ENCODE data around the gene NCOA1.
"Not testable (repeated sequence)": the region's sequence is repeated elsewhere in the genome, so short reads cannot be mapped to it uniquely, and the experiment has no call there.

Gene NCOA1

DNA sequence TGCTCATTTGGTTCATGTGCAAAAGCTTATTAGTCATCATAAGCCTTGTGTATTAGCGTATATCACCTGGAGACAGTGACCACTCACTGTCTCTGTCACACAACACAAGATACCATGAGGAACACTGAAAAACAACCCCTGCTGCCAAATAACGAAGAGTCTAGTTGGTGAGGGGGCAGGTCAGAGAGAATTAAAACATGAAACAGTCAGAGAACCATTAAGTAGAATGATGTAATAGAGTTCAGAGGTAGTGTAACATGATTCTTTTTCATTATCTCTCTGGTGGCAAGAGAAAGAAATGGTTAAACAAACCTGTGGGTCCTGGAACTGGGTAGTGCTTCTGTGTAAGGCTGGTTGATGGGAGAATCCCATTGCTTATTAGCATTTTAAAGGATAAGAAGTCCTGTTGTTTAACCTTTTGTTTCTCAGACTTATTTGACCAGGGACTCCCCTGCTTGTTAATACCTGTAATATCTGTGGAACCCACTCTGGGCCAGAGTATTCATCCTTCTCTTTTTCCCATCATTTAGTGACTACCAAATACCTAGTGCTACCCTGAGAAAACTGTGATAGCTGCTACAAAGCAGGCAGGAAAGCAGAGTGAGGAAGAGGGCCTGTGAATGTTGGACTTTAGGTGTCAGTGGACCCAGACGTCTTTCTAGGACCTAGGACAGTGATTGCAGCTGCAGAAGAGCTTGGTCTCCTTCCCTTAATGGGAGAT, 264.1 kb downstream of the NCOA1 start:
- no peak for DNase-seq

DNA sequence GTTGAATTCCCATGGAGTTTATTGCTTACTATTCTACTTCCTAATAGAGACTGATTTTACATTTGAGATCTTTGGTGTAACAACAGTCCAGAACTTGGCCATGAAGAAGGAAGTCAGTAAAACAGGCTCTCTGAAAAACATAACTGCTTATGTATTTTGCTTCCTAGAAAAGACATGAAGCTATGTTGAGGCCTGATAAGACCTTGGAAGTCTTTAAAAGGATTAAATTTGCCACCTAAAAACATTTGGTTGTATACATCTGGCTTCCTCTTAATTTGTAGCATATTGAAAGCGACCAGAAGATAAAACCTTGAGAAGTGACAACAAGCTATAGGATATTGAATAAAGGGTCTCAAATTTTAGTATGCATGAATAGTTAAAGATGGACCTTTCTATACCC, 265.7 kb downstream of the NCOA1 start:
- no peak for DNase-seq

DNA sequence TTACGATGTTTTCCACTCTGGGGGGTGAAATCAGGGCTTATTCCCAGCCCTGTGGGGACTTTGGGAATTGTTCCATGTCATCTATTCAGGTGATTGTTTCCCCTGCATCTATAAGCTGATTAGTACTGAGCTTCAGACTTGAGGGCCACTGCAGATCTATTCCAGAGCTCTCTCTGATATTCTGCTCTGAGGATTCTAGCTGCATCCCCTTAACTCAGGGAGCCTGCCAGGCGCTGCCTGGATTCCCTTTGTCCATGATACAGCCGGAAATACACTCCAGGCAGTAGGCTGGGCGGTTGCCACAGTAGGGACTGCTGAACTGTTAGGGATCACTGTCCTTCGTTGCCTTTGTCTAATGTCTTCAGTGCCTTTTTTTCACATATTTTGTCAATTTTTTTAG, 270.8 kb downstream of the NCOA1 start:
- no peak for DNase-seq

DNA sequence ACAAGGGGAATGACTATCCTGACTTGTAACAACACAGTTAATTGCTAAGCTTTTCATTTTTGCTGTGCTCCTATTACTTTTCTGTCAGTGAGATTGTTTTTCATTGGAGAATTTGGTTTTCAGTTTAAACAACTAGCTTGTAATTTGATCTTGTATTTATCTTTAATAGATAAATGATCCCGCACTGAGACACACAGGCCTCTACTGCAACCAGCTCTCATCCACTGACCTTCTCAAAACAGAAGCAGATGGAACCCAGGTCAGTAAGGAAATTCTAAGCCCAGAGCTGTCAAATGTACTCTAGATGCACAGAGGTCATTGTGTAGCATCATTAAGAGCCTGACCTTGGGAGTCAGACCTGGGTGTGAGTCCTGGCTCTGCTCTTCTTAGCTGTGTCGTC, 271.5 kb downstream of the NCOA1 start:
- no peak for DNase-seq

DNA sequence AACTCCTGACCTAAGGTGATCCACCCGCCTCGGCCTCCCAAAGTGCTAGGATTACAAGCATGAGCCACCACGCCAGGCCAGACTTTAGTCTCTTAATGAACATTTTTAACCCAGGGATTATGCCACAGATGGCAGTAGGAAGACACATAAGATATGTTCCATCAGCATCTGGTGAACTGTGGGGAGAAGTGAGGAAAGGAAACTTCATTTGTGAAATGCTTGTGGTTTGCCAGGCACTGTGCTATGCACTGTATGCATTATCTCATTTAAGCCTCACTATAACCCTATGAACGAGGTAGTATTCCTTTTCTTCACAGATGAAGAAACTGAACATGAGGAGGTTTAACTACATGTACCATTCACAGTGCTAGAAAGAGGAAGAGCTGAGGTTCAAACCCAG, 272.8 kb downstream of the NCOA1 start:
- DNase-seq, result no peak

DNA sequence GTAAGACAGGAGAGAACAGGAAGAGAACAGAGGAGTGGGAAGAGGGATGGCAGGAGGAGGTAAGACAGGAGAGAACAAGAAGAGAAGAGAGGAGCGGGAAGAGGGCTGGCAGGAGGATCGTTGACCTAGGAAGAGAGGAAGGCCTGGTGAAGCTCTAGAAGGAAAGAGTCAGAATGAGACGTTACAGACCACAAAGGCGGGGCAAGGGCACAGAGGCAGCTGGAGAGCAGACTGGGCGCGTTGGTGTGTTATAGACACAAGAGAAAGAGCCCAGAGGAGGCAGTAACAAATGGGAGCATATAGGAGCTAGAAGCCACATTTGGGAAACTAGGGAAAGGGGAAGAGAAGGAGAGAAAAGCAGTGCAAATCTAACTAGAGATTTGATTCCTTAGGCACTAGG, 275.6 kb downstream of the NCOA1 start:
- DNase-seq, result no peak

DNA sequence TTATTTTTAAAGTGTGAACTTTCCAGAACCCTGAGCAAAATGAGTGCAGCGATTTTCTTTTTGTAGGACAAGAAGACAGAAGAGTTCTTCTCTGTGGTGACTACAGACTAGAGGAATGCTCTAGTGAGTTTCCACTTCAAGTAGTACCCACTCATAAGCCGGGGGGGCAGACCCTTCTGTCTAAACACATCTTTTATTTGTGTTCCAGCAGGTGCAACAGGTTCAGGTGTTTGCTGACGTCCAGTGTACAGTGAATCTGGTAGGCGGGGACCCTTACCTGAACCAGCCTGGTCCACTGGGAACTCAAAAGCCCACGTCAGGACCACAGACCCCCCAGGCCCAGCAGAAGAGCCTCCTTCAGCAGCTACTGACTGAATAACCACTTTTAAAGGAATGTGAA, 277.0 kb downstream of the NCOA1 start:
- DNase-seq, result no peak

DNA sequence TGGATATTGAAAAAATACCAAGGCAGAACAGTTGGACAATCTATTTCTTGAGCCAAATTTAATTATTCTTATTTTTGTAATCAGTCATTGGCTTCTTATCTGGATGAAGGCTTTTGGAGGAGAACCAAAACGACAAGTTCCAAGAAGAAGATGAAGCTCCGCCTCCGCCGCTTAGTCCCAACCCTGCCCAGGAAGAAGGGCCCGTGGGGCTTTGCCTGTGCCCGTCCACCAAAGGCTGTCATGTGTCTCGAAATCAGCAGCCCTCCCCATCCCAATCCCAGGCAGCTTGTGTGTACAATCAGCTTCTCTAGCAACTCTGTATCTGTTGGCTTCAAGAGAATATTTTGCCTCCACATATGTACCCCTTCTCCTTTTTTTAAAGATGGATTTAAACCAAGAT, 277.5 kb downstream of the NCOA1 start:
- DNase-seq, result no peak

DNA sequence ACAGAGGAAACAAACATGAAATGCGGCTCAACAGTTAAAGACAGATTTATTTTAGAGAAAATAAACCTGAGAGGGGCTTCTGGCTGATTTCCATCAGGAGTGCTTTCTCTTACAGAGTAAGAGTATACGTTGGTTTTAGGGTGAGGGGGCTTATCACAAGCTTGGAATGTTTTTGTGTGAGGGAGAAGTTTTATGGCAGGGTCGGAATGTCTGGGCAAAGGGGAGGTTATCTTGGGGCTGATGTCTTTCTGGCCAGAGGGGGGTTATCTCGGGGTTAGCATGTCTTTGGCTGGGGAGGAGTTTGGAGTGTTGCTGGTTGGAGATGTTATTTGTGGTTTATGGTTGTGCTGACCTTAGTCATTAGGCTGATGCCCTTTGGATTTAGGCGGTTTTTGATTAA, 280.0 kb downstream of the NCOA1 start:
- no peak for DNase-seq

DNA sequence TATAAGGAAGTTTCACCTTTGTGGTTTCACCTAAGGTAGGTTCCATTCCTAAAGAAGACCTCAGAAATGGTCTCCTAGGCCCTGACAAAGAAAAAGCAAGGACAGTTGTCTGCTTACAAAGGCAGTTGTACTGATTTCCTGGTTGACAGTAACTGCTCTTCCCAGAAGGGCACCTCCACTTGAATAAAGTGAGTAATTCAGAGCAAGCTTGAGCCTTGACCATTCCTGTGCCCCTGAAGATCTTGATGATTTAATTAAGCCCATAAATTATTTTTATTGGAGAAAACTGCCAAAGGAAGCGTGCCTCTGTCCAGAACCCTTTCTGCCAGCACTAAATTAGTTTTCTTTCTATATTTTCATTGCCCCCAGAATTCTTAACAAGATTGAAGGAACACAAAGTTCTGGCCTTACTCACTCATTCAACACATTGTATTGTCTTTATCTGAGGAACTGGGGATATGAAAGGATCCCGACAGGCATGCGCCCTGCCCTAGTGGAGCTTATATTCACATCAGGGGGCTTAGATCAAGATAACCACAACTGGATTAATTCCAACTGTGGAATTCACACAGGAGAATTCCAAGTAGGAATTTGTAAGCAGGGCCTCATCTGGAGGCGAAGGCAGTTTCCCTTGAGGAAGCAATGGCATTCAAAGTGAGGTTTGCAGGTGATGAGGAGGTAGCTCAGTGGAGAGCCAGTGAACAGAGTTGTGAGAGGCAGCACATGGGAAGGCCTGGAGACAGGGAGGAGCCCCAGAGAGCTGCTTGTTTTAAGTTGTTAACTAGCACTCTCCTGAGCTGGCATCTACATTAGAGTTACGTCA, 280.9 kb downstream of the NCOA1 start:
- no peak for DNase-seq

DNA sequence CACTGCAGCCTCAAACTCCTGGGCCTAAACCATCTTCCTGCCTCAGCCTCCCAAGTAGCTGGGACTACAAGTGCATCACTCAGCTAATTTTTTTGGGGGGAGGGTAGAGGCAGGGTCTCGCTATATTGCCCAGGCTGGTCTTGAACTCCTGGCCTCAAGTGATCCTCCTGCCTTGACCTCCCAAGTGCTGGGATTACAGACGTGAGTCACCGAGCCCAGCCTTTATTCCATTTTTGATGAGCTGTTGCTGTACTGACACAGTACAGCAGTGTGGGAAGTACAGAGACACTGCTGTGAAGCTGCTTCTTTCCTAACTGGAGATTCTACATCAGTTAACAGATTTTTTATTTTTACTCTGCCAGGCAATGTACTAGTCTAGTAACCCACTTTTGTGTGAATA, 283.3 kb downstream of the NCOA1 start:
- DNase-seq, result no peak

DNA sequence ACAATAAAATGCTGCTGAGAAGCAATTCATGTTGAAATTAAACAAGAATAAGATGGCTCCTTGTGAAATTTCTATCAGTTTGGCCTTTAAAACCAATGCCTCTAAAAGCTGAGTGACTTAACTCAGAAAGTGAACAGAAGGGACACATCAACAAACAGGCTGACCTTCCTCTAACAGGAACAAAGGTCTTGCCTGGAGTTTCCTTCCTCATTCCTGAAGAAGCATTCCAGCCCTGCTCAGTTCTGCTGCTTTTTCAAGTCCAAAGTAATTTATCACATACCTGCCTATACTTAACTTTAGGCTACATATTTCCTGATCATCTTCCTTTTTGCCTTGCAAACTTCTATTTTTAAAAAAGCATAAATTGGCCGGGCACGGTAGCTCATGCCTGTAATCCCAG, 288.1 kb downstream of the NCOA1 start:
- no peak for DNase-seq

DNA sequence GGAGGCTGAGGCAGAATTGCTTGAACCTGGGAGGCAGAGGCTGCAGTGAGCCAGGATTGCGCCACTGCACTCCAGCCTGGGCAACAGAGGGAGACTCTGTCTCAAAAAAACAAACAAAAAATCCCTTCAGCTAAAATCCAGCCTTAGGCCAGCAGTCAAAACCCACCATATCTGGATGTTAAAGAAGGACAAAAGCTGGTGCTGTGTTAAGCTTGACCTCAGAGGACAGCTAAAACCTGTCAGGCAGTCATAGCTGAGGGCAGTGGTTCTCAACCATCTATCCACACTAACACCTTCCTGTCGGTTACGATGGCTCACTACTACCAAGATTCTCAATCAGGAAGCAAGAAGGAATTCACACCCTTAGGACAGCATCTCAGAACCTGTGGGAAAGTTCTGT, 292.6 kb downstream of the NCOA1 start:
- no peak for DNase-seq

DNA sequence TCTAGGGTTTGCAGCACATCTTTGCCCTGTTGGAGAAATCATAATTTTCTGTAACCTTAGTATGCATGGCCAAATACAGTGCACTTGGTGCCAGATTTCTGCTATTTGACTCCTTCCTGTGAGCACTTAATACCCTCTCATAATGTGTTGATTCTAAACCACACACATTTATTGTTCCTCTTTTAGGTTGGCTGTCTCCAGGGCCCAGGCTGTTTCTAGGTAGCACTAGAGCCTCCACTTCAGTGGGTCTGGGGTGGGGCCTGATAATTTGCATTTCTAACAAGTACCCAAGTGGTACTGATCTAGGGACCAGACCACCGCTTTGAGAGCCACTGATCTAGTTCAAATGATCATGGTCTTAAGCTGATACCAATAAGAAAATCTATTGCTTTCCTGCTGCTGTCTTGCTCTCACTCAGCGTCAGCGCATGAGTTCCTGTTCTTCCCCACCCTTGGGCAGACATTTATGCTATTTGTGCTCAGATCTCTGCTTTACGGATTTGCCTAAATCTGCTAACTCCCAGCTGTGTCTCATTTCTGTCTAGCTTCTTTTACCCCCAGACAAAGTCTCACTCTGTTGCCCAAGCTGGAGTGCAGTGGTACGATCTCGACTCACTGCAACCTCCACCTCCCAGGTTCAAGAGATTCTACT, 294.7 kb downstream of the NCOA1 start:
- no peak for DNase-seq

DNA sequence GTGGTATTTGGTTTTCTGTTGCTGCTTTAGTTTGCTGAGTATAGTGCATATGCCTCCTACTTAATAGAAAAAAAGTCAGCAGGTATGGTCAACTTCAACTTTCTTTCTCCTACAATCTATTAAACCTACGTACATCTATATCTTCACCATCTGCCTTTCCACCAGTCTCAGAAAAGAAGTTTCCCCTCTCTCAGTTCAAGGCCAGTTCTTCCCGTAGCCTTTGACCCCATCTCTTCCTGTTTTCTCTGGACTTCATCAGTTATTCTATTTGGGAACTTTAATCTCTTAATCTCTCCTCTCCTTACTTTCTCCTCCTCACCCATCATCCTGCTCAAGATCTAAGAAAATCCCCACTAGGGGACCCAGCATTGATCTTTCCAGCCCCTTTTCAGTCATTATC, 296.5 kb downstream of the NCOA1 start:
- DNase-seq, result no peak

DNA sequence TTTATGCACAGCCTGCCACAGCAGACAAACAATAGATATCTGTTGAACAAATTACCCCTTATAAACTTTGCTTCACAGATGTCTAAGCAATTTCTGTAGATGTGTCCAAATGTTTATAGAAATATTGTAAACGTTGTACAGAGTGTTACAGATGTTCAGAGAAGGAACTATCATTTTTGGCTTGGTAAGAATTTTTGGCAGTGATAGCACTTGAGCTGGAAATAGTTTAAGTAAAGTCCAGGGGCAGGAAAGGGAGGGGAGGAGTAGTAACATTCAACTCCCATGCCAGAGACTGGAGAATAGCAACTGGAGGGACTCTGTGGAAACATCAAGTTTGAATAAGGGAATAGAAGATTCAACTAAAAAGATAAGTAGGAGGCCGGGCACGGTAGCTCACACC, 297.8 kb downstream of the NCOA1 start:
- no peak for DNase-seq

DNA sequence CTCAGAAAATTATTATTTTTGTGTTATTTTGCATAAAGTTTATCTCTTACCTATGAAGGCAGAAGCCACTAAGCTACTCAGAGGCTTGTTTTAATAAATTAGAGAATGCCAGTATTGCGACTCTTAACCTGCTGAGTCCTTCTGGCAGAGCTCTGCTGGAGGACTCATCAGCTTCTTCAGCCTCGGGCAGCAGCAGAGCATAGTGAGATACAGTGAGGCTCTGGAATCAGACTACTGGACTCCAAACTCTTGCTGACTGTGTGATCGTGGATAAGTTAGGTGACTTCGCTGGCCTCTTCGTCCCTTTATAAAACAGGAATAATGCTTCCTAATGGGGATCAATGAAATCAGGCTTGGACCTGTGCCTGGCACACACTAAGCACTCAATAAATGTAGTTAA, 300.4 kb downstream of the NCOA1 start:
- DNase-seq, result no peak

DNA sequence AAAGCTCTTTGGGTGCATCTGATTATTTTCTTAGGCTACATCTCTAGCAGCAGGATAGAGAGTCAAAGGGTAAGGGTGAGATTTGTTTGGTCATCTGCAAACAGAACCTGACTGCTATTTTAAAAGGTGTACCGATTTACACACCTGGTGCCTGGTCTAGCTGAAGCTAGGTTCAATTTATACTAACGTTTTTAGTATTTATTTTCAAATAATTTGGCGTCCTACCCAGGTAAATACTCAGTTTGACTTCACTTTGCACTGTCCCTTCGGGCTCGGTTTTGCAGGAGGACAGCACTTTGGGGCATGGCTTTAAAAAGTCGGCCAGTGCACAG, 301.5 kb downstream of the NCOA1 start:
- DNase-seq, result no peak

DNA sequence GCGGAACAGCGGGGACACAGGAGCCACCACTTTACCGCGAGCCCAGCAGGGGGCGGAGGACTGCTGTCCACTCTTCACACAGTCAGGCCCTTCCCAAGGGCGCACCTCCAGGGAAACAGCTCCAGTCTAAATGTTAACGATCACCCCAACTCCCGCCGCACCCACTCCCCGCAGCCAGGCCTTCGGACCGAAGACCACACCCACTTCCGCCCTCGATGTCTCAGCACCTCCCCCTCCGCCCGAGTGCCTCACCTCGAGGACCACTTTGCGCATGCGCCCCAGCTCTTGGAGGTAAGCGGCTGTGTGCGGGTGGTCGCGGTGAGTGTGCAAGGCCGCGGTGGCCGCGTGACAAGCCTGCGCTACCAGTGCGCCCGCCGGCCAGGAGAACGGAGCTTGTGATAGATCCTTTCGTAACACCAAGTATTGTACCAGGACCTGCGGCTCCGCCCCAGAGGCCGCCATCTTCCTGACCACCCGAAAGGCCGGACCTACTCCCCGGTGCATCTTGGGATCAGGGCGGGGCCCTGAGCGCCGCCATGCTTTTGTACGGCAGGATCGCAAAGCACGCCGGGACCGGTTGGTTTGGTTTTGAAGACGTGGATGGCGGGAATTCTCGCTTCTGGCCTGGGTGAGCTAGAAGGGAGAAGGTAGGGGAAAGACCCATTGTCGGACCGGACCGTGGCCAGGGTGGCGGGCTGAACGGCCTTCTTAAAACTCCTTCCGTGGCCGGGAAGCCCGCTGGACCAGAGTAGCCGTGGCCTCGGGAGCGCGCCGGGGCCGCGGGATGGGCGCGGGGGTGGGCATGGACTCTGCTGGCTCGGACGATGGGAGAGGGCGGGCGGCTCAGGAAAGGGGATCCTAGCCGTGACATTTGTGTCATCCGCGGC, 302.1 kb downstream of the NCOA1 start, which contains the start of the genes CENPO and PTRHD1:
Gene CENPO, plus strand, starts transcription at position 552 of the 887 bp plus-strand sequence. CDS start 495 bp downstream, outside the sequence.
Gene PTRHD1, minus strand, starts transcription at position 518 of the 887 bp plus-strand sequence. Its CDS starts 14 bp downstream, at position 504.
- peak; percentile 95 for DNase-seq

DNA sequence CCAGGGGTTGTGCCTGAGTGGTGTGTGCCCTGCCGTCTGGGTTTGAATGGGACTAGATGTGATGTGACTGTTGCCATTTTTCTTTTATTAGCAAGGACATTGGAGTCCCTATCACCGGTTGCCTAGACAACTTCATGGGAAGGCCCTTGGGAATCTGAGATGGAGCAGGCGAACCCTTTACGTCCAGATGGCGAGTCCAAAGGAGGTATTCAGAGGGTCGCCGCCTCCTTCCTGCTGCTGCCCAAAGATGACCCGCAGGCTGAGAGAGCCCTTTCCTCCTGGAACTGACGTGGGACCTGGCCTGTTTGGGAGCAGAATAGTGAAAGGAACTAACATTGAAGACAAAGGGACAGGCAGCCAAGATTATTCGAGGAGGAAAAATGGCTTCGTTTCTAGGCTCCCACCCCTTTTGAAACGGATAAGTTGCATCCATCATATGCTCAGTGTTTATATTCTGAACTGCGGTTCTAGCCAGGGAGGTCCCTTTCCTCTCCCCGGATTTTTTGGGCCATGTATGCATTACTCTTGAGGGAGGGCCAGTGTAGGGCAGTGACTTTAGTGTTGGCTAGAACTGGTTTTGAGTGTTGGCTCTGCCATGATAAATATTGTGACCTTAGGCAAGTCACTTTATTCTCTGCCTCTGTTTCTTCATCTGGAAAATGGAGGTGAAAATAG, 302.8 kb downstream of the NCOA1 start:
- DNase-seq, result no peak

DNA sequence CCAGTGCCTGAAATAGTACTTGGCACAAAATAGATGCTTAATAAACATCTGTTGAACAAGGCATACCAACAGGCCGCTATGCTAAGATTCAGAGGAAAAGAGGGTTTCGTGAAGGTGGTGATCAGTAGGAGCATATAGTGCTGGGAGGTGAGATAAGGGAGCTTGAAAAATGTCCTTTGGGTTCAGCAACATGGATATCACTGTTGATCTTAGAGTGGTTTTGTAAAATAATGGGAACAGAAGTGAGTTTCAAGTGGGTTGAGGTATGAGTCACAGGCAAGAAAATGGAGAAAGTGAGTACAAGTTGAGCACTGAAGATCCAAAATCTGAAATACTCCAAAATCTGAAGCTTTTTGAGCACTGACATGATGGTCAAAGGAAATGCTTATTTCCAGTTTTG, 306.6 kb downstream of the NCOA1 start:
- DNase-seq, result no peak

DNA sequence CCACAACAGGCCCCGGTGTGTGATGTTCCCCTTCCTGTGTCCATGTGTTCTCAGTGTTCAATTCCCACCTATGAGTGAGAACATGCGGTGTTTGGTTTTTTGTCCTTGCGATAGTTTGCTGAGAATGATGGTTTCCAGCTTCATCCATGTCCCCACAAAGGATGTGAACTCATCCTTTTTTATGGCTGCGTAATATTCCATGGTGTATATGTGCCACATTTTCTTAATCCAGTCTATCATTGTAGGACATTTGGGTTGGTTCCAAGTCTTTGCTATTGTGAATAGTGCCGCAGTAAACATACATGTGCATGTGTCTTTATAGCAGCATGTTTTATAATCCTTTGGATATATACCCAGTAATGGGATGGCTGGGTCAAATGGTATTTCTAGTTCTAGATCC, 309.4 kb downstream of the NCOA1 start:
- DNase-seq, result not testable (repeated sequence)
